GOT3 (cell line): Measurements from ENCODE around the gene ITGB4.

Experiments
- DNase-seq: peaks from one replicate; lab custom pipeline; 2025; ENCODE audit warnings: mixed read lengths; lab: John Stamatoyannopoulos, UW

ITGB4 gene

GRCh38 chr17:75697651-75698291 lies 23.5 kb upstream of the ITGB4 start:
- no peak for DNase-seq

- no peak for DNase-seq
These were observed 22.6 kb upstream of the ITGB4 start for GRCh38 chr17:75698659-75699058.

GRCh38 chr17:75701288-75701687 lies 20.0 kb upstream of the ITGB4 start:
- no peak for DNase-seq

GRCh38 chr17:75703191-75703590 lies 18.1 kb upstream of the ITGB4 start:
- no peak for DNase-seq

GRCh38 chr17:75703591-75703990 lies 17.7 kb upstream of the ITGB4 start:
- no peak for DNase-seq

- no peak for DNase-seq
These were observed 16.0 kb upstream of the ITGB4 start for GRCh38 chr17:75704963-75705875.

- DNase-seq = no peak
These were observed 15.1 kb upstream of the ITGB4 start for GRCh38 chr17:75706042-75706728.

GRCh38 chr17:75707079-75707571 lies 14.1 kb upstream of the ITGB4 start:
- no peak for DNase-seq

- no peak for DNase-seq
These were observed 8.8 kb upstream of the ITGB4 start for GRCh38 chr17:75712446-75712845.

- no peak for DNase-seq
These were observed 1.5 kb upstream of the ITGB4 start for GRCh38 chr17:75719732-75720131.

- DNase-seq = no peak
These were observed 278 bp downstream of the ITGB4 start for GRCh38 chr17:75721463-75722011.

GRCh38 chr17:75722076-75722475 lies 817 bp downstream of the ITGB4 start:
- DNase-seq = no peak

GRCh38 chr17:75722542-75723095 lies 1.4 kb downstream of the ITGB4 start:
- no peak for DNase-seq

GRCh38 chr17:75723171-75723930 lies 2.1 kb downstream of the ITGB4 start:
- DNase-seq = no peak

GRCh38 chr17:75724016-75725003 lies 3.1 kb downstream of the ITGB4 start:
- no peak for DNase-seq

- DNase-seq = no peak
These were observed 4.2 kb downstream of the ITGB4 start for GRCh38 chr17:75725504-75725903.

- DNase-seq = no peak
These were observed 6.1 kb downstream of the ITGB4 start for GRCh38 chr17:75727391-75727790.

- no peak for DNase-seq
These were observed 8.1 kb downstream of the ITGB4 start for GRCh38 chr17:75729351-75729750.

- DNase-seq = no peak
These were observed 8.8 kb downstream of the ITGB4 start for GRCh38 chr17:75730065-75730464.
